Activated CD8-positive, alpha-beta T cell treated with anti-CD3 and anti-CD28 coated beads for 36 hours (primary cell): ENCODE results near the gene ESYT3. TPM values are rescaled to one million over a fixed set of nuclear protein-coding genes. Genes with fewer than 3 reads are reported as not detected.

Experiments used
- ATAC-seq: fragments of 200-7000 bp; cut with Tn5 transposase; one replicate; pipeline ENCODE4 v1.10.0; 2021; ENCODE audit warnings: mild to moderate bottlenecking, moderate library complexity
- CTCF ChIA-PET: fragments of 350-600 bp; sonication (Branson Sonifier 250); formaldehyde crosslinking; loops from one replicate; lab custom pipeline; 2021; ENCODE audit warnings: antibody characterized with exemption; lab: Charles Lee
- POLR2A ChIA-PET: fragments of 350-600 bp; sonication (Branson Sonifier 250); formaldehyde crosslinking; loops from one replicate; lab custom pipeline; 2021; ENCODE audit warnings: antibody characterized with exemption; lab: Charles Lee
- DNase-seq: peaks from one replicate; pipeline ENCODE4 v3.0.0-alpha.2; 2020
- H3K27ac Mint-ChIP-seq: one replicate; pipeline ENCODE4 v1.8.0; 2021; ENCODE audit warnings: mild to moderate bottlenecking, mixed read lengths
- H3K27me3 Mint-ChIP-seq: one replicate; pipeline ENCODE4 v1.8.0; 2021; ENCODE audit warnings: mixed read lengths
- H3K36me3 Mint-ChIP-seq: one replicate; pipeline ENCODE4 v1.8.0; 2021; ENCODE audit warnings: low read depth, mixed read lengths
- H3K4me1 Mint-ChIP-seq: one replicate; pipeline ENCODE4 v1.8.0; 2021; ENCODE audit warnings: low read depth, mixed read lengths
- H3K4me3 Mint-ChIP-seq: one replicate; pipeline ENCODE4 v1.8.0; 2021; ENCODE audit warnings: mild to moderate bottlenecking, moderate library complexity, mixed read lengths
- H3K9me3 Mint-ChIP-seq: one replicate; pipeline ENCODE4 v1.8.0; 2021; ENCODE audit warnings: mixed read lengths
- intact Hi-C: fragments of 100-400 bp; cut with micrococcal nuclease; formaldehyde crosslinking; loops from one replicate; pipeline ENCODE4 v1.10.0; 2022
- total RNA-seq, 2 experiments: library from RNA; stranded (reverse); gene quantifications; one replicate each; pipeline ENCODE4 v1.2.3, GENCODE V29; 2021
- TF ChIP-seq, protein P1 (sequence below): fragments of 200-600 bp; IDR thresholded peaks from one replicate; pipeline ENCODE4 v1.8.0; 2022; ENCODE audit warnings: antibody characterized with exemption, mild to moderate bottlenecking

The ESYT3 gene
- total RNA-seq, 2 experiments from 2014 or later, result 0.09 to 0.16 TPM

DNA sequence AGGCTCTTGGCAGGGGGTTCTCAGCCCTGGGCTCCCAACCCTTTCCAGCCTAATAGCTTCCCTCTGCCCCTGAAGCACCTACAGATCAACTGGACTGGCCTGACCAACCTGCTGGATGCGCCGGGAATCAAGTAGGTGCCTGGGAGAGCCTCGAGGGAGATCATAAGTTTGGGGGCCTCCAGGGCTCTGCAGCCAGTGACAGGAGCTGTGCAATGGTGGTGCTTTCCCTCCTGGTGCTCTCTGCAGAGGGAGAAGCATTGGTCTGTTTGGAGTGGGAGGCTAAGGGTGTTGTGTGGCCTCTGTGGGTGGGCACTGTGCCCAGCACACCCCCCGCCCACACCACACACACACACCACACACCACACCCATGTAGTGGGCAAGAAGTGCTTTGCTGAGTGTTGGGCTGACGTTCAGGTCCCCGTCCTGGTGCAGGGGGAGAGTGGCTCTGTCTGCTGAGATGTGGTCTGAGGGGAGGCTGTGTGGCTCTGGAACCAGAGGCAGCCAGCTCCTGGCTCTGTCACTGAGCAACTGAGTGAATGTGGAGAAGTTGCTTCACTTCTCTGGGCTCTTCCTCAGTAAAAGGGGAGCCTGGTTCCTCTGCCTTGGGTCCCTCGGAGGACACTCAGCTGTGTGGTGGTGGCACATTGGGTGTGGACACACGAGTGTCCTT lies 26.3 kb downstream of the ESYT3 start:
- Mint-ChIP-seq H3K4me3 (no peak overlapping the region), H3K36me3 (no peaks in the 10 kb centered on the region), H3K27ac (no peak overlapping the region), H3K27me3 (no peaks in the 10 kb centered on the region), H3K4me1 (no peaks in the 10 kb centered on the region), H3K9me3 (no peaks in the 10 kb centered on the region)
- DNase-seq, result no peak
- ChIA-PET POLR2A (no interaction called here), CTCF (interaction anchor here (0.8 to 1.5 kb wide), 3 partner anchors 19 to 371 kb away, joined by 3 to 4 read pairs (median 3); no protein-coding TSS in a partner anchor)
- intact Hi-C loops, result no loop called here
- TF ChIP-seq, protein P1, sequence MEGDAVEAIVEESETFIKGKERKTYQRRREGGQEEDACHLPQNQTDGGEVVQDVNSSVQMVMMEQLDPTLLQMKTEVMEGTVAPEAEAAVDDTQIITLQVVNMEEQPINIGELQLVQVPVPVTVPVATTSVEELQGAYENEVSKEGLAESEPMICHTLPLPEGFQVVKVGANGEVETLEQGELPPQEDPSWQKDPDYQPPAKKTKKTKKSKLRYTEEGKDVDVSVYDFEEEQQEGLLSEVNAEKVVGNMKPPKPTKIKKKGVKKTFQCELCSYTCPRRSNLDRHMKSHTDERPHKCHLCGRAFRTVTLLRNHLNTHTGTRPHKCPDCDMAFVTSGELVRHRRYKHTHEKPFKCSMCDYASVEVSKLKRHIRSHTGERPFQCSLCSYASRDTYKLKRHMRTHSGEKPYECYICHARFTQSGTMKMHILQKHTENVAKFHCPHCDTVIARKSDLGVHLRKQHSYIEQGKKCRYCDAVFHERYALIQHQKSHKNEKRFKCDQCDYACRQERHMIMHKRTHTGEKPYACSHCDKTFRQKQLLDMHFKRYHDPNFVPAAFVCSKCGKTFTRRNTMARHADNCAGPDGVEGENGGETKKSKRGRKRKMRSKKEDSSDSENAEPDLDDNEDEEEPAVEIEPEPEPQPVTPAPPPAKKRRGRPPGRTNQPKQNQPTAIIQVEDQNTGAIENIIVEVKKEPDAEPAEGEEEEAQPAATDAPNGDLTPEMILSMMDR, result no peak
- no peak for ATAC-seq

DNA sequence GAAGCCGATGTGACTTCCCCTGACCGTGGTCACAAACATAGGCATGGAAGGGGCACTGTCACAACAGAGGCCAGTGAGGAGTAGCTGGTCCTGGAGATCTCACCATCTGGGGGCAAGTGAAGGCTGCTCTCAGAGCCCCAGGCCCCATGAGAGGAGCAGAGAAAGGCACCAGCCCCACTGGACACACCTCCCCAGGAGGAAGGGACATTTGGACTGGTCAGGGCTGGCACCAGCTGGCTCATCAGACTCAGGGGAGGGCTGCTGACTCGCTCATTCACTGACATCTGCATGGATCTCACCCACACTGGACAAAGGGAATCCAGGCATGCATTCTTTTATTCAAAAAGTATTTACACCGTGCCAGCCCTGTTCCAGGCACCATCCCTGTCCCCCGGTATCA lies 26.8 kb downstream of the ESYT3 start:
- ATAC-seq, result no peak
- TF ChIP-seq, protein P1, result no peak
- Mint-ChIP-seq H3K27me3 (no peaks in the 10 kb centered on the region), H3K4me3 (no peak overlapping the region), H3K36me3 (no peaks in the 10 kb centered on the region), H3K4me1 (no peaks in the 10 kb centered on the region), H3K9me3 (no peaks in the 10 kb centered on the region), H3K27ac (no peak overlapping the region)
- ChIA-PET CTCF (interaction anchor here (1.4 kb wide), 1 partner anchor 370 kb away, joined by 3 read pairs; no protein-coding TSS in a partner anchor), POLR2A (no interaction called here)
- DNase-seq, result no peak
- intact Hi-C loops, result no loop called here

DNA sequence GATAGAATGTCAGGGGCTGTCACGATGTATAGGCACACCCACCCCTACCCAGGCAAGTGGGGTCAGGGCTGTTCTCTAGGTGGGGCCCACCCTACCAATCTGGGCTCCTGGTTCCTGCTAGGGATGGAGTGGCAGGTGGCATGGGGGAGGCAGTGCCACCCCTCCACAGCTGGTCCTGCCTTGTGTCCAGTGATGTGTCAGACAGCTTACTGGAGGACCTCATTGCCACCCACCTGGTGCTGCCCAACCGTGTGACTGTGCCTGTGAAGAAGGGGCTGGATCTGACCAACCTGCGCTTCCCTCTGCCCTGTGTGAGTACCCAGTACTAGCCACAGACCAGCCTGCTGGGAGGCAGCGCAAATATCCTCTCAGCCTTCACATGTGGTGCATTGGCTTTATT lies 27.5 kb downstream of the ESYT3 start:
- H3K36me3 Mint-ChIP-seq, result no peaks in the 10 kb centered on the region
- TF ChIP-seq, protein P1, result no peak
- DNase-seq (no peak), ATAC-seq (no peak)
- H3K4me1 Mint-ChIP-seq, result no peaks in the 10 kb centered on the region
- H3K4me3 Mint-ChIP-seq, result no peak overlapping the region
- no peak overlapping the region for H3K27ac Mint-ChIP-seq
- ChIA-PET CTCF (no interaction called here), POLR2A (no interaction called here)
- no peaks in the 10 kb centered on the region for H3K9me3 Mint-ChIP-seq
- peaks cover 1% of the 10 kb centered on the region for H3K27me3 Mint-ChIP-seq
- intact Hi-C loops, result no loop called here

DNA sequence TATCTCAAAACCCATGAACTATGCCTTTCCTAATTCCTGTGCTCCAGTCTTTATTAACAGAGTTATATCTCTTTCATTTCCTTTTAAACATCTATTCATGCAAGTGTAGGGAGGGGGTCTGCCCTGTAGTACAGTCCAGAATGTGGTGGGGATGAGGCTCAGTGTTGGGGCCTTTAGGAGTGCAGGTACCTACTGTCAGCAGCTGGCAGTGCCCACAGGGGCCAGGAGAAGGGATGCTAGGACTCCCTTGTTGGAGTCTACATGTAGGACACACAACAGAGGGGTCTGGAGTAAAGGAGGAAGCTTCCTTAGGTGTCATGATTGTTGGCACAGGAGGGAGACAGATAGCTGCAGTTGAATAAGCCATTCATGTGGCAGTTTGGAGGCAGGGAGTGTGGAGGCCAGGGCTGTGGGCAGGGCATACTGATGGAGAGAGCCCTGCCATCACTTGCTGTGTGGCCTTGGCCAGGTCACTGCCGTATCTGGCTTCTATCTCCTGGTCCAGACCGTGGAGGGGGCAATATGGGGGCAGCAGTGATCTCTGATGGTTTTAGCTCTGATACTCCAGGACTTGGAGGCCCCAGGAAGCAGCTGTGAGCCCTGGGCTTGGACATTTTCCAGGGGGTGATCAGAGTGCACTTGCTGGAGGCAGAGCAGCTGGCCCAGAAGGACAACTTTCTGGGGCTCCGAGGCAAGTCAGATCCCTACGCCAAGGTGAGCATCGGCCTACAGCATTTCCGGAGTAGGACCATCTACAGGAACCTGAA lies 29.5 kb downstream of the ESYT3 start:
- H3K36me3 Mint-ChIP-seq, result no peaks in the 10 kb centered on the region
- H3K9me3 Mint-ChIP-seq, result no peaks in the 10 kb centered on the region
- no peak for ATAC-seq
- H3K4me3 Mint-ChIP-seq, result no peak overlapping the region
- peaks cover 1% of the 10 kb centered on the region for H3K27me3 Mint-ChIP-seq
- H3K4me1 Mint-ChIP-seq, result no peaks in the 10 kb centered on the region
- no peak overlapping the region for H3K27ac Mint-ChIP-seq
- ChIA-PET POLR2A (no interaction called here), CTCF (no interaction called here)
- DNase-seq, result no peak
- intact Hi-C loops, result no loop called here
- TF ChIP-seq, protein P1, result no peak

DNA sequence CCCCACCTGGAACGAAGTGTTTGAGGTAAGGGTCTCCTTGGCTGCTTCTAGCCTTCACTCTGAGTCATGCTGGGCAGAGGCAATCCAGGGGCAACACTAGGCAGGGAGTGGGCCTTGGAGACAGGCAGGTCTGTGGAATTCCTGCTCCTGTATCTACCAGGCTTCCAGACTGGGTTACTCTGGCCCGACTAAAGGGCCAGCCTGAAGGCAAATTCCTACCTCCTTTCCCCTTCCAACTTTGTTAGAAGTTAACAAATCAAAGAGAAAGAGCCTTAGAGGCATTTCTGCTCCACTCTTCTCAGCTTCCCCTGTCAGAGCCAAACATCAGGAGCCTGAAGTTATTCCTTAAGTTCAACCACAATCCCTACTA lies 30.1 kb downstream of the ESYT3 start:
- intact Hi-C loops, result no loop called here
- CTCF ChIA-PET, result no interaction called here
- Mint-ChIP-seq H3K4me3 (no peak overlapping the region), H3K36me3 (no peaks in the 10 kb centered on the region), H3K9me3 (no peaks in the 10 kb centered on the region), H3K27me3 (peaks cover 1% of the 10 kb centered on the region), H3K4me1 (no peaks in the 10 kb centered on the region), H3K27ac (no peak overlapping the region)
- TF ChIP-seq, protein P1, result no peak
- ATAC-seq (no peak), DNase-seq (no peak)
- POLR2A ChIA-PET, result no interaction called here
